NCI-H345 treated with DMSO at 0.1 percent for 48 hours (cell line): ENCODE measurements around the gene OBSCN.

Experiments used
- DNase-seq: peaks from one replicate; lab custom pipeline; 2025; ENCODE audit not compliant: unreplicated experiment; lab: John Stamatoyannopoulos, UW

The OBSCN gene

DNA sequence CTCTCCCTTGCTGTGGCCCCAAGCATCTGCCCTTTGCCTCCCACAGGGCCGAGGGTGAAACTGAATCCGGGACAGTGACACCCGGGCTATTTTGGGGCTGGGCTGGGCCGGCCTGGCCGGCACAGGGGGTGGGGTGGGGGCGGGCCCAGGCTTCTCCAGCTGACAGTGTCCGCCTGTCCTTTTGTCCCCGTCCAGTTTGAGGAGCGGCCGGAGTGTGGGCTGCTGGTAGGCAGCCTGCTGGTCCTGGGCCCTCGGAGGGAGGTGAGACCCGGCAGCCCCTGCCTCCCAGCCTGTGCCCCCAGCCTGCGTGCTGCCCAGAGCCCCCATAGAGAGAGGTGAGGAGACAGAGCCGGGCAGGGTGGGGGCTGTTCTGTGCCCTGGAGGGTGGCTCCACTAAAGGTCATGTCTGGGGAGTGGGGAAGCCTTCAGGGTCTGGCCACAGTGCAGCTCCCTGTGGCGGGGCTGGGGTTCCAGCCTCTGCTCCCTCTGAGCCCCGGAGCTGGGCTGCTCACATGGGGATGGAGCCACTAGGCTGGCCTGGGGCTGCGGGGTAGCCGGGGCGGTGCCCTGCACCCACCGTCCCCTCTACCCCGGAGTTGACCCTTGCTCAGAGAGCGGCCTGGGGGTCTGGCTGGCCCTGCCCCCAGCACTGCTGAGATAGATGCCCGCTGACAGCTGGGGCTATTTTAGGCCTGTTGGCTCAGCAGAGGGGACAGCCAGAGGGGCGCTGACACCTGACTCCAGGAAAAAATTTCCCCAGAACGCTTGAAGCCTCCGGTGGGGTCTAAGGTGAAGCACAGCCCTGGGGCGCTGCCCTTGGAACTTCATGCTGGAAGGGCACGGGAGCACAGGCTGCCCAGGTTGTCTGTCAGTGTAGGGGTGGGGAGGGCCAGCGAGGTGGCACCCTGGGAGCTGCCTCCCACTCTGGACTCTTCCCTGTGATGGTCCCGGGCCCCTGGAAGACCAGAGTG, at the start of gene OBSCN:
OBSCN (plus strand) TSS at position 194 of the 971 bp plus-strand sequence. CDS start 3,740 bp downstream, outside the sequence.
- DNase-seq, result no peak

DNA sequence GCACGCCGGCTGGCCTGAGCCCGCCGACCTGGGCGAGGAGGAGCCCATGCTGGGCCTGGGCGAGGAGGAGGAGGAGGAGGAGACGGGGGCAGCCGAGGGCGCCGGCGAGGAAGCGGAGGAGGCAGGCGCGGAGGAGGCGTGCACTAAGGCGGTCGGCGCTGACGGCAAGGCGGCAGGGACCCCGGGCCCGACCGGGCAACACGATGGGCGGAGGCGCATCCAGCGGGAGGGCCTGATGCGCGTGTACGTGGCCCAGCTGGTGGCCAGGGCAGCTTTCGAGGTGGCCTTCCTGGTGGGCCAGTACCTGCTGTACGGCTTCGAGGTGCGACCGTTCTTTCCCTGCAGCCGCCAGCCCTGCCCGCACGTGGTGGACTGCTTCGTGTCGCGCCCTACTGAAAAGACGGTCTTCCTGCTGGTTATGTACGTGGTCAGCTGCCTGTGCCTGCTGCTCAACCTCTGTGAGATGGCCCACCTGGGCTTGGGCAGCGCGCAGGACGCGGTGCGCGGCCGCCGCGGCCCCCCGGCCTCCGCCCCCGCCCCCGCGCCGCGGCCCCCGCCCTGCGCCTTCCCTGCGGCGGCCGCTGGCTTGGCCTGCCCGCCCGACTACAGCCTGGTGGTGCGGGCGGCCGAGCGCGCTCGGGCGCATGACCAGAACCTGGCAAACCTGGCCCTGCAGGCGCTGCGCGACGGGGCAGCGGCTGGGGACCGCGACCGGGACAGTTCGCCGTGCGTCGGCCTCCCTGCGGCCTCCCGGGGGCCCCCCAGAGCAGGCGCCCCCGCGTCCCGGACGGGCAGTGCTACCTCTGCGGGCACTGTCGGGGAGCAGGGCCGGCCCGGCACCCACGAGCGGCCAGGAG, 49.5 kb upstream of the OBSCN start:
- DNase-seq, result no peak

DNA sequence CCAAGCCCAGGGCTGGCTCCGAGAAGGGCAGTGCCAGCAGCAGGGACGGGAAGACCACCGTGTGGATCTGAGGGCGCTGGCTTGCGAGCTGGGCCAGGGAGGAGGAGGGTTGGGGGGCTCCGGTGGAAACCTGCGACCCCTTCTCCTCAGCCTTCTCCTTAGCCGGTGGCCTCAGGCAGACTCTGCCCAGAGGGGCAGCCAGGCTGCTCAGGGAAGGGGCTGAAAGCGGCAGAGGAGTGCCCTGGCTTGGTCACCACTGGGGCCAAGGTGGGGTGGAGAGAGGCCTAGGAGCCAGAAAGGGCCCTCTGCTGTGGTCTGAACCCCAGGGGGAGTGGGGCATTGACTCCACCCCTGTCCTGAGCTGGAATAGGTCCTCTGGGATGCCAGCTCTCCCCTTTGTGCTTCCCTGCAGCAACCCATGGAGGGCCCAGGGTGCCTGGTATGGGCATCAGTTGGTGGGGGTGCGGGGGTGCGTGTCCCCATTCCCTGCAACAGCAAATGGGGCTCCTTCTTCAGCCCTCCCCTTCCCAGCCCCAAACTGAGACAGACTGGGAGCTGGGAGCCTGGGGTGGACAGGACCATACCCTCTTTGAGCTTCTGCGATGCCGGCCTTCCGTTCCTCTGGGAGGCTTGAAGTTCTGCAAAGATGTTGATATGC, 48.7 kb upstream of the OBSCN start:
- DNase-seq, result no peak

DNA sequence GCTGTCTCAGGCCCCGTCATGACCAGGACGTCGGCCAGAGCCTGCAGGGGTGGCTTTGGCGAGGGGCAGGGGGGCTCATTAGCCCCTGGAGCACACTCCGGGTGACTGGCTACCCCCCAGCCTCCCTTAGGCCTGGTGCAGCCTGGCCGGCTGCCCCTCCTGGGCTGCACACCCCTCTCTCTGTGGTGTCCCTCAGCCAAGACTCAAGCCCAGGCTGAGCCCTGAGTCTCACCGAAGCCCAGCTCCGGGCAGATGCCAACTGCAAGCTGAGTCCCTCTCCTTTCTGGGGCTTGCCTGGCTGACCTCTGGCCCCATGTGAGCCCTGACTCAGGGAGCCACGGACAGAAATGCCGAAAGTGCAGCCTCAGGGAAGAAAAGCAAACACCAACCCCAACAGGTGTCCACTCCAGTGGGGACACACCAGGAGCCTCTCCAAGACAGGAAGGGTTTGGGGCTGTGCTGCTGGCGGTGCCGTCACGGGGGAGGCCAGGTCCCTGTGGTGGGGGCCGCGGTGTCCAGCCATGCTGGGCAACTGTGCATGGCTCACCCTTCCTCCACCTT, 47.6 kb upstream of the OBSCN start:
- no peak for DNase-seq

DNA sequence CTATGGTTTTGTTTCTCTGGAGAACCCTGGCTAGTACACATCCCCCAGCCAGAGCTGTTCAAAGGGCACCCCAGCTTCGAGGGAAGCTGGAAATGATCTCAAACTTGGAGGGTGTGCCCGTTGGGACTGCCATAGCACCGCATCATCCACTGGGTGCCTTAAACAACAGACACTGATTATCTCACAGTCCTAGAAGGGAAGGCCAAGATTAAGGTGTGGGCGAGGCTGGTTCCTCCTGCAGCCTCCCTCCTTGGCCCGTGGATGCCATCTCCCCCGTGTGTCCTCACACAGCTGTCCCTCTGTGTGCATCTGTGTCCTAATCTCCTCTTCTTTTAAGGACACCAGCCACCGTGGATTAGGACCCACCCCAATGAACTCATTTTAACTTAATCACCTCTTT, 46.5 kb upstream of the OBSCN start:
- DNase-seq, result no peak

DNA sequence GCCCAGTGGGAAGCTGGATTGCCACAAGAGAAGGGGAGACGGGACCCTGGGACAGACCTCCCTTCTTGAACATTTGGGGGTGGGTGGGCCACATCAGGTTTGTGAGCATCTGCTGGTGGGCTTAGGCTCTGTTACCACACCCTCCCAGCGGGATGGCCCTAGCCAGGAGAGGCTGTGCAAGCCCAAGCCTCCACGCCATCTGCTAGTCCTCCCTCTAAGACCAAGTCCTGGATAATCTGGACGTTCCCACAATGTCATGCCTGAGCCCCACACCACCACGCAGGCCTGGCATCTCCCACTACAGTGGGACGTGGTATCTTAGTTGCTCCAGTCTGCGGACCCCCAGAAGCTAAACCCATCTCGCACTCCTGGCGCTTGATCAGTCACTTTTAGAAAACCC, 46.0 kb upstream of the OBSCN start:
- DNase-seq, result no peak

DNA sequence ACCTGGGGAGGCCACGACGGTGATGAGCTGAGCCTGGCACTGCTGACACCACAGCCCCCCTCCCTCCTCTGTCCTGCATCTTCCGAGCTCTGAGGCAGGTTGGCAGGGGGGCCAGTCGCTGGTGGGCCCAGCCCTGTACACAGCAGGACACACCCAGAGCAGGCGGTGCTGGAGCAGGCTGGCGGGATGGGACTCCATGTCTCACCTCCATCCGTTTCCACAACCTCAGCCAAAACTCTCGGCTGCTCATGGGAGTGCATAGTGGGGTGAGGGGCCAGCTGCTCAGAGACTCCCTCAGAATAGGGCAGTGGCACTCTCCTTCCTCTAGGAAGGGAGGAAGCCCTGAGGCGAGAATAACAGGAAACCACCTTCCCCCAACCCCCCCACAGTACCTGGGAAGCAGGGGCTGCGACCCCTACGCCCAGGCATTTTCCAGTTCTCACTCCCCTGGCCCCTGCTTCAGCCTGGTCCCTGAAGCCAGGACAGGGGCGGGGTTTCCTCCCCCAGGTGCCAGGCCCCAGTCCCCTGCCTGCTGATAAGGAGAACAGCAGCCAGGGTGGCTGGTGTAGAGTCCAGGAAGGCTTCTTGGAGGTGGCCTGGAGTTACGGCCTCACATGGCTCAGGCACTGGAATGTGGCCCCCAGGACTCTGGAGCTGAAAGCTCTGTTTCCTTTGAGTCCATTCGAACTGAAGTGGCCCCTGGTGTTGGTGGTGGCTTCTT, 45.4 kb upstream of the OBSCN start:
- no peak for DNase-seq

- no peak for DNase-seq
These were observed 44.7 kb upstream of the OBSCN start for GRCh38 chr1:228163007-228163753.

- no peak for DNase-seq
These were observed 43.9 kb upstream of the OBSCN start for GRCh38 chr1:228163776-228164519.

GRCh38 chr1:228164561-228165371, 43.1 kb upstream of the OBSCN start:
- no peak for DNase-seq

- DNase-seq, result peak; percentile 94
These were observed 42.3 kb upstream of the OBSCN start, which contains the start of gene IBA57 for GRCh38 chr1:228165372-228166169. TSS of gene IBA57 (plus strand) at chr1:228165804. CDS start at chr1:228165817, 13 bp downstream.

DNA sequence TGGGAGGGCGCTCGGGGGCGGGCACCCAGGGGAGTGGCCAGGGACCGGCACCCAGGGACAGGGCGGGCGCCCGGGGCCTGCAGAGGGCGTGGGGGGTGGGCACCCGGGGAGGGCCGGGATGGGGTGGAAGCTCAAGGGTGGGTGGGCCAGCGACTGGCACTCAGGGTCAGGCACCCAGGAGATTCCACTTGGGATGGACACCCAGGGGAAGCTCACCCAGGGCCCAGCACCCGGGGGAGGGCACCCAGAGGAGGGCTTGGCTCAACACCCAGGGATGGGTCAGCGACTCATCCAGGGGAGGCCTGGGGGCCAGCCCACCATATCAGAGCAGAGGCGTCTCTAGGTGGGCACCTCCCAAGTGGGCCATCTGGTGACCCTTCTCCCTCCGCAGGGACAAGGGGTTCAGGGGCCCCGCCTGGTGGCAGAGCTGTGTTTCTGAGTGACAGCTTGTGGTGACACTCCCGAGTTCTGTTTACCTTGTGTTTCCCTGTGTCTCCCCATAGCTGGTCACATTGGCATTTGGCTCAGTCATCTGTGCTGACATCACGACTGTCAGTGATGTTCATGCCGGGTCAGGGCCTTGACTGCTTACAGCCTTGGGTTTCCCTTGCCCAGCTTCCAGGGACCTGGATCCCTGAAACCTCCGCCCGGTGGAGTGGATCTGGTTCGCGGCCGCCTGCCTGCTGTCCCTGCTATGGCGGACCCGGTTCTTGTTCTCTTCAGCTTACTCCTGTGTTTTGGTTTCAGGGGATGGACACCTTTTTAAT, 41.5 kb upstream of the OBSCN start:
- DNase-seq, result peak; percentile 28

- no peak for DNase-seq
These were observed 39.1 kb upstream of the OBSCN start for GRCh38 chr1:228168563-228169270.

GRCh38 chr1:228169345-228169744, 38.5 kb upstream of the OBSCN start:
- no peak for DNase-seq

DNA sequence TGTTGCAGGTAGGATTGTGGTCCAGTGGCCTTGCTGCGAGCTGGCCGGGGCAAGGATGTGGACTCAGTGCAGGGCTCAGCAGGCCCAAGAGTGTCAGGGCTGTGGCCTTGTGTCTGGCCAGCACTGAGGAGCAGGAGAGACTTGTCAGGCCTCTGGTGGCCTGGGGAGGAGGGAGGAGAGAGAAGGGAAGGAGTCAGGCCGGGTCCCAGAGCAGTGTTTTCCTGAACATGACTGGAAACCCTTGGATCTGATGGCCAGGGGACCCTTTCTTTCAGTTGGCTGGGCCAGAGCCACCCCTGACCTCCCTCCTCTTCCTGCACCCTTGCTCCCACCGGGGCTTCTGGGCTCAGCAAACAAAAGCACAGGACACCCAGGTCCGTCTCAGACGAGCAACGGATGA, 37.2 kb upstream of the OBSCN start:
- DNase-seq, result no peak
